CD4-positive, alpha-beta memory T cell (primary cell): ENCODE data around the gene MRTFA. TPM values are rescaled to one million over a fixed set of nuclear protein-coding genes. Genes with fewer than 3 reads are reported as not detected.

Experiments used
- CTCF ChIA-PET: fragments of 350-600 bp; sonication (Branson Sonifier 250); formaldehyde crosslinking; loops from one replicate; lab custom pipeline; 2021; ENCODE audit warnings: inconsistent platforms; ENCODE audit not compliant: partially characterized antibody; lab: Charles Lee
- POLR2A ChIA-PET: fragments of 350-600 bp; sonication (Branson Sonifier 250); formaldehyde crosslinking; loops from one replicate; lab custom pipeline; 2021; ENCODE audit not compliant: partially characterized antibody; lab: Charles Lee
- DNase-seq, 5 donors: peaks; one replicate each; pipeline versions ENCODE4 v3.0.0 to v3.0.0-alpha.2; 2020 to 2022; ENCODE audit warnings: mixed read lengths in 1 of 5
- H3K27ac ChIP-seq: one replicate; pipeline ENCODE4 v1.7.0; 2013; ENCODE audit warnings: low read depth, low read length
- H3K27me3 ChIP-seq: 2 replicates; pipeline ENCODE4 v1.7.0; 2013; ENCODE audit warnings: mild to moderate bottlenecking, low read length, moderate library complexity; ENCODE audit not compliant: insufficient read depth
- H3K36me3 ChIP-seq: 2 replicates; pipeline ENCODE4 v1.7.0; 2013; ENCODE audit warnings: mild to moderate bottlenecking, low read length, moderate library complexity; ENCODE audit not compliant: insufficient read depth
- H3K4me1 ChIP-seq: 2 replicates; pipeline ENCODE4 v1.7.0; 2013; ENCODE audit warnings: mild to moderate bottlenecking, low read length, moderate library complexity; ENCODE audit not compliant: insufficient read depth
- H3K4me3 ChIP-seq, 2 donors: one replicate each; pipeline ENCODE4 v1.7.0; 2013; ENCODE audit warnings: low read length in 2 of 2, mild to moderate bottlenecking in 1 of 2
- H3K9me3 ChIP-seq, 2 donors: one replicate each; pipeline ENCODE4 v1.7.0; 2013; ENCODE audit warnings: low read length in 2 of 2, control low read depth in 1 of 2; ENCODE audit not compliant: control insufficient read depth in 1 of 2
- H3K27ac Mint-ChIP-seq, 7 donors: one replicate each; pipeline ENCODE4 v1.8.0; 2020 to 2021; ENCODE audit warnings: mixed read lengths in 7 of 7, mild to moderate bottlenecking in 6 of 7, inconsistent platforms in 3 of 7, moderate library complexity in 3 of 7
- H3K27me3 Mint-ChIP-seq, 2 donors: one replicate each; pipeline ENCODE4 v1.8.0; 2020 to 2021; ENCODE audit warnings: mixed read lengths in 2 of 2
- H3K36me3 Mint-ChIP-seq, 2 donors: one replicate each; pipeline ENCODE4 v1.8.0; 2020 to 2021; ENCODE audit warnings: mixed read lengths in 2 of 2, inconsistent platforms in 1 of 2, mild to moderate bottlenecking in 1 of 2
- H3K4me1 Mint-ChIP-seq, 4 donors: one replicate each; pipeline ENCODE4 v1.8.0; 2020 to 2021; ENCODE audit warnings: mixed read lengths in 4 of 4, mild to moderate bottlenecking in 1 of 4
- H3K4me3 Mint-ChIP-seq, 8 donors: one replicate each; pipeline ENCODE4 v1.8.0; 2020 to 2021; ENCODE audit warnings: mixed read lengths in 8 of 8, mild to moderate bottlenecking in 7 of 8, moderate library complexity in 6 of 8, inconsistent platforms in 3 of 8
- H3K9me3 Mint-ChIP-seq, 8 donors: one replicate each; pipeline ENCODE4 v1.8.0; 2020 to 2021; ENCODE audit warnings: mixed read lengths in 8 of 8, mild to moderate bottlenecking in 5 of 8, inconsistent platforms in 3 of 8, moderate library complexity in 1 of 8
- intact Hi-C: fragments of 100-400 bp; cut with micrococcal nuclease; formaldehyde crosslinking; loops from one replicate; pipeline ENCODE4 v1.15.1; 2023
- polyA plus RNA-seq, 2 donors: library from polyadenylated mRNA; unstranded; fragments of 300-500 nt; fragmentation: Illumina TruSeq; gene quantifications; one replicate each; pipeline ENCODE4 v1.2.3, GENCODE V29; 2021
- total RNA-seq, 2 experiments: library from RNA; stranded (reverse); gene quantifications; one replicate each; pipeline ENCODE4 v1.2.3, GENCODE V29; 2021

The MRTFA gene
- total and polyA plus RNA-seq, 4 experiments from 2014 or later, result 5.3 to 91.6 (median 50.9) TPM

GRCh38 chr22:40434106-40434505, 202.4 kb downstream of the MRTFA start:
- Mint-ChIP-seq H3K27me3 (no peaks in the 10 kb centered on the region), H3K9me3 (no peaks in the 10 kb centered on the region), H3K36me3 (peaks cover 36 to 53% of the 10 kb centered on the region in 2 donors), H3K4me1 (peaks cover 25 to 32% (median 29%) of the 10 kb centered on the region in 4 donors), H3K4me3 (no peak overlapping the region), H3K27ac (peak overlapping the region in 1 of 7 donors; percentile 57)
- no peaks in the 10 kb centered on the region for H3K27me3 ChIP-seq
- DNase-seq, result no peak
- intact Hi-C loops, result no loop called here
- no peak overlapping the region for H3K27ac ChIP-seq
- no peak overlapping the region for H3K4me3 ChIP-seq
- H3K4me1 ChIP-seq, result peaks cover 14% of the 10 kb centered on the region
- POLR2A ChIA-PET, result interaction anchor here (1.1 to 1.7 kb wide), 3 partner anchors 15 to 30 kb away, joined by 4 to 5 read pairs (median 4); no protein-coding TSS in a partner anchor
- H3K36me3 ChIP-seq, result peaks cover 42% of the 10 kb centered on the region
- H3K9me3 ChIP-seq, result no peaks in the 10 kb centered on the region
- CTCF ChIA-PET, result interaction anchor here (1.3 to 11.7 kb wide), 5 partner anchors 10 to 212 kb away, joined by 3 to 338 read pairs (median 13); no protein-coding TSS in a partner anchor

GRCh38 chr22:40433416-40434090, 203.0 kb downstream of the MRTFA start:
- no peaks in the 10 kb centered on the region for H3K9me3 Mint-ChIP-seq
- H3K27ac Mint-ChIP-seq, result peak overlapping the region in 2 of 7 donors; percentile 41 to 64
- ChIA-PET POLR2A (interaction anchor here (0.8 to 1.7 kb wide), 5 partner anchors 16 to 54 kb away, joined by 3 to 5 read pairs (median 4); no protein-coding TSS in a partner anchor), CTCF (interaction anchor here (1.0 to 11.7 kb wide), 6 partner anchors 9 to 466 kb away, joined by 3 to 338 read pairs (median 6); no protein-coding TSS in a partner anchor)
- no peaks in the 10 kb centered on the region for H3K27me3 ChIP-seq
- no peak overlapping the region for H3K4me3 ChIP-seq
- H3K9me3 ChIP-seq, result no peaks in the 10 kb centered on the region
- peaks cover 47% of the 10 kb centered on the region for H3K36me3 ChIP-seq
- peaks cover 14% of the 10 kb centered on the region for H3K4me1 ChIP-seq
- H3K4me1 Mint-ChIP-seq, result peaks cover 26 to 38% (median 28%) of the 10 kb centered on the region in 4 donors
- H3K36me3 Mint-ChIP-seq, result peaks cover 42 to 59% of the 10 kb centered on the region in 2 donors
- no peaks in the 10 kb centered on the region for H3K27me3 Mint-ChIP-seq
- no peak overlapping the region for H3K27ac ChIP-seq
- no peak for DNase-seq
- no peak overlapping the region for H3K4me3 Mint-ChIP-seq
- intact Hi-C loops, result no loop called here

GRCh38 chr22:40432625-40433024, 203.9 kb downstream of the MRTFA start:
- peaks cover 56% of the 10 kb centered on the region for H3K36me3 ChIP-seq
- no peaks in the 10 kb centered on the region for H3K27me3 Mint-ChIP-seq
- peaks cover 14% of the 10 kb centered on the region for H3K4me1 ChIP-seq
- no peak overlapping the region for H3K4me3 Mint-ChIP-seq
- H3K4me1 Mint-ChIP-seq, result peaks cover 19 to 32% (median 21%) of the 10 kb centered on the region in 4 donors
- intact Hi-C loops, result no loop called here
- no peak overlapping the region for H3K4me3 ChIP-seq
- H3K27me3 ChIP-seq, result no peaks in the 10 kb centered on the region
- H3K27ac ChIP-seq, result no peak overlapping the region
- peaks cover 42 to 64% of the 10 kb centered on the region in 2 donors for H3K36me3 Mint-ChIP-seq
- DNase-seq, result no peak
- ChIA-PET CTCF (interaction anchor here (1.0 to 11.7 kb wide), 5 partner anchors 47 to 467 kb away, joined by 3 to 338 read pairs (median 8); no protein-coding TSS in a partner anchor), POLR2A (interaction anchor here (1.2 to 1.7 kb wide), 2 partner anchors 31 to 55 kb away, joined by 4 to 5 read pairs; no protein-coding TSS in a partner anchor)
- no peaks in the 10 kb centered on the region for H3K9me3 Mint-ChIP-seq
- H3K9me3 ChIP-seq, result no peaks in the 10 kb centered on the region
- H3K27ac Mint-ChIP-seq, result peak overlapping the region in 4 of 7 donors; percentile 30 to 55 (median 35)

GRCh38 chr22:40432157-40432556, 204.4 kb downstream of the MRTFA start:
- Histone ChIP-seq H3K4me3 (no peak overlapping the region), H3K27ac (no peak overlapping the region), H3K9me3 (no peaks in the 10 kb centered on the region), H3K4me1 (peaks cover 11% of the 10 kb centered on the region), H3K27me3 (no peaks in the 10 kb centered on the region), H3K36me3 (peaks cover 60% of the 10 kb centered on the region)
- POLR2A ChIA-PET, result no interaction called here
- intact Hi-C loops, result no loop called here
- peaks cover 15 to 27% (median 20%) of the 10 kb centered on the region in 4 donors for H3K4me1 Mint-ChIP-seq
- no peak for DNase-seq
- H3K4me3 Mint-ChIP-seq, result no peak overlapping the region
- peaks cover 42 to 69% of the 10 kb centered on the region in 2 donors for H3K36me3 Mint-ChIP-seq
- peak overlapping the region in 3 of 7 donors; percentile 33 to 55 (median 37) for H3K27ac Mint-ChIP-seq
- H3K27me3 Mint-ChIP-seq, result no peaks in the 10 kb centered on the region
- CTCF ChIA-PET, result interaction anchor here (1.0 to 11.7 kb wide), 5 partner anchors 47 to 467 kb away, joined by 3 to 338 read pairs (median 5); no protein-coding TSS in a partner anchor
- no peaks in the 10 kb centered on the region for H3K9me3 Mint-ChIP-seq

- H3K4me3 Mint-ChIP-seq, result no peak overlapping the region
- no peak for DNase-seq
- ChIA-PET CTCF (interaction anchor here (1.4 kb wide), 1 partner anchor 49 kb away, joined by 5 read pairs; no protein-coding TSS in a partner anchor), POLR2A (no interaction called here)
- Histone ChIP-seq H3K9me3 (no peaks in the 10 kb centered on the region), H3K4me1 (no peaks in the 10 kb centered on the region), H3K36me3 (peaks cover 68% of the 10 kb centered on the region), H3K27me3 (no peaks in the 10 kb centered on the region), H3K4me3 (no peak overlapping the region), H3K27ac (no peak overlapping the region)
- H3K27me3 Mint-ChIP-seq, result no peaks in the 10 kb centered on the region
- H3K27ac Mint-ChIP-seq, result peak overlapping the region in 4 of 7 donors; percentile 29 to 68 (median 53)
- peaks cover 9 to 19% (median 14%) of the 10 kb centered on the region in 4 donors for H3K4me1 Mint-ChIP-seq
- intact Hi-C loops, result no loop called here
- peaks cover 0 to 2% (median 0%) of the 10 kb centered on the region in 8 donors for H3K9me3 Mint-ChIP-seq
- H3K36me3 Mint-ChIP-seq, result peaks cover 53 to 73% of the 10 kb centered on the region in 2 donors
Measured at GRCh38 chr22:40430991-40431390, 205.5 kb downstream of the MRTFA start.

- peaks cover 0 to 2% (median 0%) of the 10 kb centered on the region in 8 donors for H3K9me3 Mint-ChIP-seq
- peaks cover 73% of the 10 kb centered on the region for H3K36me3 ChIP-seq
- H3K27ac ChIP-seq, result no peak overlapping the region
- no peak for DNase-seq
- H3K4me1 ChIP-seq, result no peaks in the 10 kb centered on the region
- H3K27me3 ChIP-seq, result no peaks in the 10 kb centered on the region
- peak overlapping the region in 1 of 8 donors; percentile 7 for H3K4me3 Mint-ChIP-seq
- no peaks in the 10 kb centered on the region for H3K9me3 ChIP-seq
- peak overlapping the region in 6 of 7 donors; percentile 57 to 89 (median 70) for H3K27ac Mint-ChIP-seq
- no peaks in the 10 kb centered on the region for H3K27me3 Mint-ChIP-seq
- intact Hi-C loops, result no loop called here
- peaks cover 9 to 19% (median 14%) of the 10 kb centered on the region in 4 donors for H3K4me1 Mint-ChIP-seq
- peaks cover 52 to 80% of the 10 kb centered on the region in 2 donors for H3K36me3 Mint-ChIP-seq
- CTCF ChIA-PET, result interaction anchor here (1.0 to 1.3 kb wide), 2 partner anchors 58 to 217 kb away, joined by 3 to 4 read pairs; no protein-coding TSS in a partner anchor
- POLR2A ChIA-PET, result interaction anchor here (1.1 kb wide), 1 partner anchor 67 kb away, joined by 3 read pairs; no protein-coding TSS in a partner anchor
- H3K4me3 ChIP-seq, result no peak overlapping the region
Measured at GRCh38 chr22:40429481-40429880, 207.0 kb downstream of the MRTFA start.

GRCh38 chr22:40428796-40429195, 207.7 kb downstream of the MRTFA start:
- no peak for DNase-seq
- Histone ChIP-seq H3K9me3 (no peaks in the 10 kb centered on the region), H3K27ac (no peak overlapping the region), H3K4me1 (no peaks in the 10 kb centered on the region), H3K4me3 (no peak overlapping the region), H3K36me3 (peaks cover 75% of the 10 kb centered on the region), H3K27me3 (no peaks in the 10 kb centered on the region)
- H3K27ac Mint-ChIP-seq, result peak overlapping the region in 5 of 7 donors; percentile 69 to 89 (median 84)
- H3K36me3 Mint-ChIP-seq, result peaks cover 48 to 75% of the 10 kb centered on the region in 2 donors
- POLR2A ChIA-PET, result interaction anchor here (1.1 to 1.2 kb wide), 2 partner anchors 28 to 66 kb away, joined by 3 read pairs; no protein-coding TSS in a partner anchor
- no peaks in the 10 kb centered on the region for H3K27me3 Mint-ChIP-seq
- H3K9me3 Mint-ChIP-seq, result peaks cover 0 to 2% (median 0%) of the 10 kb centered on the region in 8 donors
- peaks cover 7 to 19% (median 13%) of the 10 kb centered on the region in 4 donors for H3K4me1 Mint-ChIP-seq
- CTCF ChIA-PET, result no interaction called here
- no peak overlapping the region for H3K4me3 Mint-ChIP-seq
- intact Hi-C loops, result no loop called here
